ENCODE results near the gene BABAM2. TPM values are rescaled to one million over a fixed set of nuclear protein-coding genes. Genes with fewer than 3 reads are reported as not detected.

BABAM2 gene
- total and polyA plus RNA-seq, 8 donors: 27.1 to 49.2 (median 28.4) TPM

DNA sequence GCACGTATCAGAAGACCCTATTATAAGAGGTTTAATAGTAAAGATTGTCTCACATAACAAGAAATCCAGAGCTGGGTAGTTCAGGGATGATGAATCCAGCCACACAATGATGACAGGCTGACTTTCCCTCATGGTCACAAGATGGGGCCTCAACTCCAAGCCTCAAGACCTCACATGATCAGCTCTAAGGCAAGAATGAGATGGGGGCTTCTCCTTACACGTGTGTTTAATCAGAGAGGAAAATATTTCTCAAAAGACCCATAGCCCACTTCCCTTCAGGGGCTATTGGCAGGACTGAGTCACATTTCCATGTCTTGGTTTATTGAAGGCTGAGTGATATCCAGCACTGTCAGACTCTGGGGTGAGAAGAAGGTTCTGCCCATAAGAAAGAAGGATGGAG, 402.0 kb downstream of the BABAM2 start:
- TF ChIP-seq, protein P1, sequence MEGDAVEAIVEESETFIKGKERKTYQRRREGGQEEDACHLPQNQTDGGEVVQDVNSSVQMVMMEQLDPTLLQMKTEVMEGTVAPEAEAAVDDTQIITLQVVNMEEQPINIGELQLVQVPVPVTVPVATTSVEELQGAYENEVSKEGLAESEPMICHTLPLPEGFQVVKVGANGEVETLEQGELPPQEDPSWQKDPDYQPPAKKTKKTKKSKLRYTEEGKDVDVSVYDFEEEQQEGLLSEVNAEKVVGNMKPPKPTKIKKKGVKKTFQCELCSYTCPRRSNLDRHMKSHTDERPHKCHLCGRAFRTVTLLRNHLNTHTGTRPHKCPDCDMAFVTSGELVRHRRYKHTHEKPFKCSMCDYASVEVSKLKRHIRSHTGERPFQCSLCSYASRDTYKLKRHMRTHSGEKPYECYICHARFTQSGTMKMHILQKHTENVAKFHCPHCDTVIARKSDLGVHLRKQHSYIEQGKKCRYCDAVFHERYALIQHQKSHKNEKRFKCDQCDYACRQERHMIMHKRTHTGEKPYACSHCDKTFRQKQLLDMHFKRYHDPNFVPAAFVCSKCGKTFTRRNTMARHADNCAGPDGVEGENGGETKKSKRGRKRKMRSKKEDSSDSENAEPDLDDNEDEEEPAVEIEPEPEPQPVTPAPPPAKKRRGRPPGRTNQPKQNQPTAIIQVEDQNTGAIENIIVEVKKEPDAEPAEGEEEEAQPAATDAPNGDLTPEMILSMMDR (IDR thresholded peaks at IDR 0.05): no peak
- intact Hi-C loops (cut with DNase I): no loop called here
- no peak for ATAC-seq

DNA sequence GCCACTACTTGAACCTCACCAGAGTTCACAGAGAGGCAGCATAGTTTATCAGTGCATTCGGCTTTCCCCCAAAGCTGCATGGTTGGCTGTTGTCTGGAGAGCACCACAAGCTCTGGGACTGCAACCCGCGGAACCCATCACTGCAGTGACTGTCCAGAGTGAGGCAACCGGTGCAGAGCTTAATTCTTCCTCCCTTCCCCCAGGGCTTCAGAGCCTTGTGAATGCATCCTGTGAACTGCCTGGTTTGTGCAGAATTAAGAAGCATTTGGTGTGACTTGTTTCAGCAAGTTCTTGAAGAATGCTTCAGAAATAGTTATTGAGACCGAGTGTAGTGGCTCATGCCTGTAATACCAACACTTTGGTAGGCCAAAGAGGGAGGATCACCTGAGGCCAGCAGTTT, 402.9 kb downstream of the BABAM2 start:
- intact Hi-C loops (cut with DNase I): no loop called here
- Histone ChIP-seq H3K4me1 (no peaks in the 10 kb centered on the region), H3K4me3 (no peak overlapping the region), H3K9me3 (no peaks in the 10 kb centered on the region), H3K36me3 (peaks cover 0 to 6% of the 10 kb centered on the region in 2 donors), H3K27me3 (no peaks in the 10 kb centered on the region), H3K27ac (no peak overlapping the region)
- TF ChIP-seq, protein P1 (IDR thresholded peaks at IDR 0.05): no peak
- no peak for DNase-seq
- no peak for ATAC-seq

More for the DNA sequence above, 402.0 kb downstream of the BABAM2 start:
- peaks cover 0 to 1% of the 10 kb centered on the region in 2 donors for H3K4me1 ChIP-seq
- no peaks in the 10 kb centered on the region for H3K9me3 ChIP-seq
- no peak overlapping the region for H3K4me3 ChIP-seq
- H3K27ac ChIP-seq: no peak overlapping the region
- no peaks in the 10 kb centered on the region for H3K36me3 ChIP-seq
- H3K27me3 ChIP-seq: no peaks in the 10 kb centered on the region
- DNase-seq: no peak

GRCh38 chr2:28294451-28294850, 403.9 kb downstream of the BABAM2 start:
- Histone ChIP-seq H3K27me3 (no peaks in the 10 kb centered on the region), H3K36me3 (peaks cover 0 to 7% of the 10 kb centered on the region in 2 donors), H3K4me1 (no peaks in the 10 kb centered on the region), H3K9me3 (no peaks in the 10 kb centered on the region), H3K4me3 (no peak overlapping the region), H3K27ac (no peak overlapping the region)
- ATAC-seq (no peak), DNase-seq (no peak)
- intact Hi-C loops (cut with DNase I): no loop called here
- TF ChIP-seq, protein P1 (IDR thresholded peaks at IDR 0.05): no peak

DNA sequence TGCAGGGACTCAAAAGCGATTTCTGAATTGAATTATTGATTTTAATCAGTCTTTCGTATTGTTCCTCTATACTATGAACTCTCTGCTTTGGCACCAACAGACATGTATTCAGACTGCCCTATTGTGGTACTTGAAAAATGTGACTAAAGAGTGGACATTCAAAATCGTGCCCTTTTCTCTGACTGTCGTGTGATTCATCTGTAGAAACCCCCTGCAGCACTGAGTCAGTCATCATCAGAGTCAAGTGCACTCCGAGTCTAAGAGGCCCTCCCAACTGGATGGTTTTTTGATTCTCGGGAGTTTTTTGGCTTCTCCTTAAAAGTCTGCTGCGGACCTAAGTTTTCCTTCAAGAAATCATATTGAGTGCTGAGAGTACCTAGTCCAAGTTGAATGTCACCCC, 405.7 kb downstream of the BABAM2 start:
- no peak for DNase-seq
- intact Hi-C loops (cut with DNase I): no loop called here
- H3K27ac ChIP-seq: no peak overlapping the region
- no peak overlapping the region for H3K4me3 ChIP-seq
- ATAC-seq: no peak
- peaks cover 0 to 7% of the 10 kb centered on the region in 2 donors for H3K36me3 ChIP-seq
- TF ChIP-seq, protein P1 (IDR thresholded peaks at IDR 0.05): no peak
- H3K4me1 ChIP-seq: no peaks in the 10 kb centered on the region
- H3K27me3 ChIP-seq: no peaks in the 10 kb centered on the region
- no peaks in the 10 kb centered on the region for H3K9me3 ChIP-seq

- TF ChIP-seq, protein P1 (IDR thresholded peaks at IDR 0.05): no peak
- intact Hi-C loops (cut with DNase I): no loop called here
- DNase-seq (no peak), ATAC-seq (no peak)
- Histone ChIP-seq H3K36me3 (peaks cover 0 to 7% of the 10 kb centered on the region in 2 donors), H3K9me3 (no peaks in the 10 kb centered on the region), H3K4me3 (no peak overlapping the region), H3K27me3 (no peaks in the 10 kb centered on the region), H3K4me1 (no peaks in the 10 kb centered on the region), H3K27ac (no peak overlapping the region)
These were observed 406.4 kb downstream of the BABAM2 start for GRCh38 chr2:28296904-28297303.

All from left lung (tissue), 10 donors.